ENCODE data around the gene XXYLT1.

GRCh38 chr3:195071916-195072820 is 198.8 kb downstream of the XXYLT1 start:
- no peak for TF ChIP-seq EZH2 (IDR thresholded peaks at IDR 0.05; ENCODE audit: low read length)
- no peak for TF ChIP-seq CTCF (optimal IDR thresholded peaks at IDR 0.05 in 1 of 3, IDR thresholded peaks at IDR 0.05 in 1 of 3, conservative IDR thresholded peaks at IDR 0.05 in 1 of 3; ENCODE audit: extremely low read depth in 1 of 3, insufficient read depth in 2 of 3, low read length in 3 of 3)
